ENCODE measurements around the gene PARP3. TPM values are rescaled to one million over a fixed set of nuclear protein-coding genes. Genes with fewer than 3 reads are reported as not detected.

The PARP3 gene
- total and polyA plus RNA-seq, 10 of the 15 experiments (the other 5 are each of a cell fraction or from before 2014, with no cell fraction given): 2.1 to 31.2 (median 19.5) TPM

GRCh38 chr3:51941463-51941797 is 733 bp upstream of the PARP3 start:
- ChIA-PET RAD21 (ENCODE audit: unreplicated experiment) (interaction anchor here (0.6 to 4.2 kb wide), 19 partner anchors 12 to 1381 kb away, joined by 3 to 34 read pairs (median 3); partner anchors contain the start of genes ABHD14A, ABHD14B, ACY1 and DUSP7), POLR2A (interaction anchor here (0.5 to 3.0 kb wide), 7 partner anchors 21 to 284 kb away, joined by 3 to 24 read pairs (median 3); partner anchors contain the start of genes ABHD14A, ABHD14B, ACY1 and RPL29), CTCF (interaction anchor here (0.6 to 4.8 kb wide), 22 partner anchors 13 to 556 kb away, joined by 3 to 79 read pairs (median 4); partner anchors contain the start of genes ABHD14A, ABHD14B, ACY1 and DUSP7), SMC1A (ENCODE audit: uncharacterized antibody, unreplicated experiment) (interaction anchor here (0.6 to 2.6 kb wide), 10 partner anchors 9 to 952 kb away, joined by 3 to 33 read pairs (median 4); partner anchors contain the start of genes ABHD14A, ABHD14B and RPL29)
- FAIRE-seq (no peak), DNase-seq (ENCODE audit: low read depth, low spot score) (no peak), ATAC-seq (no peak)
- Histone ChIP-seq H3K9me3 (replicated peaks; ENCODE audit: control insufficient read depth, insufficient read depth, low read length) (no peaks in the 10 kb centered on the region), H3K4me1 (ENCODE audit: control insufficient read depth, insufficient read depth, low read length) (peaks cover 11% of the 10 kb centered on the region), H3K4me2 (ENCODE audit: control insufficient read depth, insufficient read depth) (peak overlapping the region; percentile 72), H2AFZ (ENCODE audit: control insufficient read depth, low read depth, low read length) (peak overlapping the region; percentile 40; the same call in 1 of the 2 replicates), H3K9ac (ENCODE audit: control insufficient read depth, insufficient read depth, low read length) (peak overlapping the region; percentile 82), H3K4me3 (peak overlapping the region; percentile 96), H3K36me3 (ENCODE audit: control insufficient read depth in 2 of 2, insufficient read depth in 2 of 2, low read length in 1 of 2) (peaks cover 9 to 18% of the 10 kb centered on the region in 2 experiments; a peak in 3 of 4 replicates), H4K20me1 (ENCODE audit: control insufficient read depth, insufficient read depth) (no peaks in the 10 kb centered on the region), H3K27ac (ENCODE audit: control insufficient read depth, insufficient read depth) (peak overlapping the region; percentile 65), H3K27me3 (replicated peaks in 1 of 2; ENCODE audit: control insufficient read depth in 2 of 2, insufficient read depth in 2 of 2, low read length in 1 of 2) (no peaks in the 10 kb centered on the region), H3K79me2 (ENCODE audit: control insufficient read depth, insufficient read depth, low read length) (peaks cover 32% of the 10 kb centered on the region)
- TF ChIP-seq CBFB (IDR thresholded peaks at IDR 0.05; ENCODE audit: low read depth): no peak
- TF ChIP-seq SIX5 (IDR thresholded peaks at IDR 0.05; ENCODE audit: low read depth, low read length, severe bottlenecking): no peak
- TF ChIP-seq CBX5 (IDR thresholded peaks at IDR 0.05; ENCODE audit: low read depth): no peak
- no peak for TF ChIP-seq CHD1 (IDR thresholded peaks at IDR 0.05; ENCODE audit: low read depth, low read length)
- TF ChIP-seq BACH1 (IDR thresholded peaks at IDR 0.05; ENCODE audit: borderline replicate concordance): 0 out of 2 replicates have a peak, but pooled peaks have one; percentile 36
- no peak for TF ChIP-seq MEF2A (IDR thresholded peaks at IDR 0.05; ENCODE audit: insufficient read depth, low read depth, low read length)
- TF ChIP-seq NFYA (IDR thresholded peaks at IDR 0.05; ENCODE audit: borderline replicate concordance, low read depth, low read length): no peak
- 0 out of 2 replicates have a peak, but pooled peaks have one; percentile 19 for TF ChIP-seq LARP7 (IDR thresholded peaks at IDR 0.05)
- peak; percentile 40; the same call in 1 of the 2 replicates for TF ChIP-seq DPF2 (IDR thresholded peaks at IDR 0.05)
- no TSS peak for BruUV-seq (replicated peaks)
- WGBS (ENCODE audit: insufficient coverage, insufficient replicate concordance, low lambda C conversion rate, missing lambda C conversion rate): 2% methylated on average over 20 of the region's 20 CpGs
- intact Hi-C loops (cut with micrococcal nuclease; ENCODE audit: unreplicated experiment): no loop called here
- in situ Hi-C loops (cut with MboI): no loop called here

Measured in GM12878 (cell line).